K562 (cell line): ENCODE measurements around the gene SNAPC5. TPM values are rescaled to one million over a fixed set of nuclear protein-coding genes. Genes with fewer than 3 reads are reported as not detected.

Experiments
- CEBPB ChIP-seq: fragments of 450-650 bp; IDR thresholded peaks from 2 replicates; pipeline ENCODE4 v1.6.1; 2016; ENCODE audit warnings: missing genetic modification characterization, missing compliant biosample characterization
- CREM ChIP-seq: IDR thresholded peaks from 2 replicates; pipeline ENCODE4 v1.6.1; 2014; ENCODE audit warnings: antibody characterized with exemption, low read depth
- CTCF ChIP-seq, 3 experiments: IDR thresholded peaks in 2 of 3; conservative IDR thresholded peaks in 1 of 3; 2 replicates each; pipeline ENCODE4 v1.5.1; 2011 to 2012; ENCODE audit warnings: low read length in 3 of 3, mild to moderate bottlenecking in 3 of 3, control low read depth in 2 of 3, improper control_type of control experiment in 1 of 3, inconsistent platforms in 1 of 3, low read depth in 1 of 3, mixed read lengths in 1 of 3, moderate library complexity in 1 of 3; ENCODE audit not compliant: insufficient read depth in 2 of 3
- ELK1 ChIP-seq: sonication (generic); formaldehyde crosslinking; IDR thresholded peaks from 2 replicates; pipeline ENCODE4 v1.8.1; 2022; ENCODE audit warnings: missing genetic modification reagents
- ETV5 ChIP-seq: sonication (generic); formaldehyde crosslinking; IDR thresholded peaks from 2 replicates; pipeline ENCODE4 v1.4.0; 2020; ENCODE audit warnings: low read depth, mild to moderate bottlenecking, missing genetic modification reagents
- NFATC3 ChIP-seq: fragments of 450-650 bp; IDR thresholded peaks from 2 replicates; pipeline ENCODE4 v1.6.1; 2017; ENCODE audit warnings: mild to moderate bottlenecking
- OTX1 ChIP-seq: fragments of 450-650 bp; formaldehyde crosslinking; IDR thresholded peaks from 2 replicates; pipeline ENCODE4 v1.4.0; 2022; ENCODE audit warnings: mild to moderate bottlenecking
- ZNF175 ChIP-seq: fragments of 200-800 bp; sonication (Bioruptor generic); IDR thresholded peaks from 2 replicates; pipeline ENCODE4 v1.6.1; 2016; ENCODE audit warnings: low read depth, mild to moderate bottlenecking, missing genetic modification characterization, missing compliant biosample characterization
- ZNF444 ChIP-seq: fragments of 250-450 bp; sonication (Bioruptor Pico); IDR thresholded peaks from 2 replicates; pipeline ENCODE4 v1.4.0; 2020; ENCODE audit warnings: mild to moderate bottlenecking, moderate library complexity
- ZNF668 ChIP-seq: fragments of 250-450 bp; sonication (Bioruptor Pico); IDR thresholded peaks from 2 replicates; pipeline ENCODE4 v1.8.0; 2022; ENCODE audit warnings: mild to moderate bottlenecking, inconsistent platforms
- polyA plus RNA-seq, 8 experiments: library from polyadenylated mRNA; depleted of rRNA in 4 of 8; stranded (reverse) in 5 of 8; unstranded in 3 of 8; fragments of >200 nt; fragmentation: Nextera tagmentation in 2 of 8; fragmentation: Illumina TruSeq in 1 of 8; extraction: Ambion mirVana in 2 of 8; extraction: Trizol in 1 of 8; gene quantifications; 2 replicates each; pipeline versions ENCODE4 v1.2.1 to v1.2.3, GENCODE V29; 2011 to 2014; ENCODE audit warnings: inconsistent platforms in 1 of 8, missing spikeins in 1 of 8
- total RNA-seq, 7 experiments: library from RNA; depleted of rRNA in 6 of 7; stranded (reverse); fragments of >200 nt in 6 of 7; fragmentation: Illumina TruSeq in 2 of 7; extraction: Trizol in 2 of 7; gene quantifications; 2 replicates each; pipeline versions ENCODE4 v1.2.1 to v1.2.3, GENCODE V29; 2011 to 2021; ENCODE audit warnings: low replicate concordance in 1 of 7
- TF ChIP-seq, protein P1 (sequence below): fragments of 450-650 bp; IDR thresholded peaks from 2 replicates; pipeline ENCODE4 v1.6.1; 2016; ENCODE audit warnings: low read depth
- TF ChIP-seq, protein P2 (sequence below): fragments of 200-800 bp; sonication (Bioruptor generic); IDR thresholded peaks from 2 replicates; pipeline ENCODE4 v1.6.1; 2017; ENCODE audit warnings: missing genetic modification characterization, missing compliant biosample characterization

SNAPC5 gene
- total and polyA plus RNA-seq, 9 of the 15 experiments (the other 6 are each of a cell fraction or from before 2014, with no cell fraction given) = 52.8 to 155 (median 96.5) TPM

GRCh38 chr15:66497502-66498455, at the start of gene SNAPC5 (continued):
- TF ChIP-seq, protein P1, sequence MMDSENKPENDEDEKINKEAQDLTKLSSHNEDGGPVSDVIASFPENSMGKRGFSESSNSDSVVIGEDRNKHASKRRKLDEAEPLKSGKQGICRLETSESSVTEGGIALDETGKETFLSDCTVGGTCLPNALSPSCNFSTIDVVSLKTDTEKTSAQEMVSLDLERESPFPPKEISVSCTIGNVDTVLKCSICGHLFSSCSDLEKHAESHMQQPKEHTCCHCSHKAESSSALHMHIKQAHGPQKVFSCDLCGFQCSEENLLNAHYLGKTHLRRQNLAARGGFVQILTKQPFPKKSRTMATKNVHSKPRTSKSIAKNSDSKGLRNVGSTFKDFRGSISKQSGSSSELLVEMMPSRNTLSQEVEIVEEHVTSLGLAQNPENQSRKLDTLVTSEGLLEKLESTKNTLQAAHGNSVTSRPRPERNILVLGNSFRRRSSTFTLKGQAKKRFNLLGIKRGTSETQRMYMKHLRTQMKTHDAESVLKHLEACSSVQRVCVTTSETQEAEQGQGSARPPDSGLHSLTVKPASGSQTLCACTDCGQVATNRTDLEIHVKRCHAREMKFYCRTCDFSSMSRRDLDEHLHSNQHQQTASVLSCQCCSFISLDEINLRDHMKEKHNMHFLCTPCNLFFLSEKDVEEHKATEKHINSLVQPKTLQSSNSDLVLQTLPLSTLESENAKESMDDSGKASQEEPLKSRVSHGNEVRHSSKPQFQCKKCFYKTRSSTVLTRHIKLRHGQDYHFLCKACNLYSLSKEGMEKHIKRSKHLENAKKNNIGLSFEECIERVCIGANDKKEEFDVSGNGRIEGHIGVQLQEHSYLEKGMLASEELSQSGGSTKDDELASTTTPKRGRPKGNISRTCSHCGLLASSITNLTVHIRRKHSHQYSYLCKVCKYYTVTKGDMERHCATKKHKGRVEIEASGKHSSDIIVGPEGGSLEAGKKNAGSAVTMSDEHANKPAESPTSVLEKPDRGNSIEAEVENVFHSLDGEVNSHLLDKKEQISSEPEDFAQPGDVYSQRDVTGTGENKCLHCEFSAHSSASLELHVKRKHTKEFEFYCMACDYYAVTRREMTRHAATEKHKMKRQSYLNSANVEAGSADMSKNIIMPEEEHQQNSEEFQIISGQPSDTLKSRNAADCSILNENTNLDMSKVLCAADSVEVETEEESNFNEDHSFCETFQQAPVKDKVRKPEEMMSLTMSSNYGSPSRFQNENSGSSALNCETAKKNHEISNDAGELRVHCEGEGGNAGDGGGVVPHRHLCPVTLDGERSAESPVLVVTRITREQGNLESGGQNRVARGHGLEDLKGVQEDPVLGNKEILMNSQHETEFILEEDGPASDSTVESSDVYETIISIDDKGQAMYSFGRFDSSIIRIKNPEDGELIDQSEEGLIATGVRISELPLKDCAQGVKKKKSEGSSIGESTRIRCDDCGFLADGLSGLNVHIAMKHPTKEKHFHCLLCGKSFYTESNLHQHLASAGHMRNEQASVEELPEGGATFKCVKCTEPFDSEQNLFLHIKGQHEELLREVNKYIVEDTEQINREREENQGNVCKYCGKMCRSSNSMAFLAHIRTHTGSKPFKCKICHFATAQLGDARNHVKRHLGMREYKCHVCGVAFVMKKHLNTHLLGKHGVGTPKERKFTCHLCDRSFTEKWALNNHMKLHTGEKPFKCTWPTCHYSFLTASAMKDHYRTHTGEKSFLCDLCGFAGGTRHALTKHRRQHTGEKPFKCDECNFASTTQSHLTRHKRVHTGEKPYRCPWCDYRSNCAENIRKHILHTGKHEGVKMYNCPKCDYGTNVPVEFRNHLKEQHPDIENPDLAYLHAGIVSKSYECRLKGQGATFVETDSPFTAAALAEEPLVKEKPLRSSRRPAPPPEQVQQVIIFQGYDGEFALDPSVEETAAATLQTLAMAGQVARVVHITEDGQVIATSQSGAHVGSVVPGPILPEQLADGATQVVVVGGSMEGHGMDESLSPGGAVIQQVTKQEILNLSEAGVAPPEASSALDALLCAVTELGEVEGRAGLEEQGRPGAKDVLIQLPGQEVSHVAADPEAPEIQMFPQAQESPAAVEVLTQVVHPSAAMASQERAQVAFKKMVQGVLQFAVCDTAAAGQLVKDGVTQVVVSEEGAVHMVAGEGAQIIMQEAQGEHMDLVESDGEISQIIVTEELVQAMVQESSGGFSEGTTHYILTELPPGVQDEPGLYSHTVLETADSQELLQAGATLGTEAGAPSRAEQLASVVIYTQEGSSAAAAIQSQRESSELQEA = no peak
- peak; percentile 71; the same call in 1 of the 2 replicates for TF ChIP-seq CEBPB
- TF ChIP-seq OTX1 (CRISPR knock-in tag) = no peak
- no peak for TF ChIP-seq NFATC3
- no peak for TF ChIP-seq ZNF444 (CRISPR knock-in tag)
- TF ChIP-seq ZNF668 (CRISPR knock-in tag) = no peak
- no peak for TF ChIP-seq ZNF175 (CRISPR knock-in tag)
- TF ChIP-seq, protein P2, sequence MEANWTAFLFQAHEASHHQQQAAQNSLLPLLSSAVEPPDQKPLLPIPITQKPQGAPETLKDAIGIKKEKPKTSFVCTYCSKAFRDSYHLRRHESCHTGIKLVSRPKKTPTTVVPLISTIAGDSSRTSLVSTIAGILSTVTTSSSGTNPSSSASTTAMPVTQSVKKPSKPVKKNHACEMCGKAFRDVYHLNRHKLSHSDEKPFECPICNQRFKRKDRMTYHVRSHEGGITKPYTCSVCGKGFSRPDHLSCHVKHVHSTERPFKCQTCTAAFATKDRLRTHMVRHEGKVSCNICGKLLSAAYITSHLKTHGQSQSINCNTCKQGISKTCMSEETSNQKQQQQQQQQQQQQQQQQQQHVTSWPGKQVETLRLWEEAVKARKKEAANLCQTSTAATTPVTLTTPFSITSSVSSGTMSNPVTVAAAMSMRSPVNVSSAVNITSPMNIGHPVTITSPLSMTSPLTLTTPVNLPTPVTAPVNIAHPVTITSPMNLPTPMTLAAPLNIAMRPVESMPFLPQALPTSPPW (CRISPR knock-in tag) = peak; percentile 96
- peak; percentile 83 to 99 (median 94) for TF ChIP-seq CTCF (IDR thresholded peaks at IDR 0.05 in 2 of 3, conservative IDR thresholded peaks at IDR 0.05 in 1 of 3; ENCODE audit: insufficient read depth in 2 of 3, low read depth in 1 of 3, low read length in 3 of 3)
- TF ChIP-seq CREM = peak; percentile 99
- no peak for TF ChIP-seq ELK1 (CRISPR knock-in tag)
- TF ChIP-seq ETV5 (CRISPR knock-in tag) = peak; percentile 82; the same call in 1 of the 2 replicates
